HepG2 (cell line): ENCODE data around the gene FBXO28. TPM values are rescaled to one million over a fixed set of nuclear protein-coding genes. Genes with fewer than 3 reads are reported as not detected.

Experiments
- ATAC-seq: fragments of 200-7000 bp; cut with Tn5 transposase; 3 replicates; pipeline ENCODE4 v1.9.1; 2020; ENCODE audit warnings: mild to moderate bottlenecking, moderate library complexity
- BruUV-seq: library from RNA; stranded (reverse); fragments of 400-500 nt; replicated peaks from 2 replicates; lab custom pipeline; 2021; lab: Mats Ljungman, UMichigan
- CTCF ChIA-PET: fragments of 300-600 bp; formaldehyde crosslinking; extraction: SDS; loops from one replicate; lab custom pipeline; 2021; ENCODE audit warnings: low total read pairs, inconsistent platforms, low intra/inter-chr PET ratio; lab: Yijun Ruan, JAX
- POLR2A ChIA-PET: fragments of 350-600 bp; sonication (Branson Sonifier 250); formaldehyde crosslinking; loops from one replicate; lab custom pipeline; 2020; ENCODE audit warnings: antibody characterized with exemption, inconsistent platforms; lab: Yijun Ruan, JAX
- DNase-seq: peaks from one replicate; pipeline ENCODE4 v3.0.0-alpha.2; 2015; ENCODE audit warnings: low spot score
- FAIRE-seq: peaks from 3 replicates; lab custom pipeline; 2011; peaks lifted over from hg19 to GRCh38; lab: Jason Lieb, UNC
- H2AFZ ChIP-seq: one replicate; pipeline ENCODE4 v1.6.1; 2011; ENCODE audit warnings: low read length, inconsistent platforms
- H3K27ac ChIP-seq: fragments of 300-600 bp; 3 replicates; pipeline ENCODE4 v1.8.0; 2011; ENCODE audit warnings: mixed run types, mild to moderate bottlenecking, mixed read lengths, low read length, inconsistent platforms; ENCODE audit not compliant: insufficient read depth; ENCODE audit errors: extremely low read length
- H3K27me3 ChIP-seq, 2 experiments: fragments of 200-600 bp in 1 of 2; 2 replicates in 1 of 2; 3 replicates in 1 of 2; pipeline versions ENCODE4 v1.6.0 to v1.8.0; 2011; ENCODE audit warnings: low read length in 2 of 2, mild to moderate bottlenecking in 2 of 2, moderate library complexity in 2 of 2, inconsistent platforms in 1 of 2; ENCODE audit not compliant: insufficient read depth in 2 of 2, control insufficient read depth in 1 of 2
- H3K36me3 ChIP-seq, 2 experiments: fragments of 200-600 bp in 1 of 2; replicated peaks in 1 of 2; 2 replicates in 1 of 2; 3 replicates in 1 of 2; pipeline versions ENCODE4 v1.5.1 to v1.8.0; 2011; ENCODE audit warnings: low read length in 2 of 2, inconsistent platforms in 1 of 2; ENCODE audit not compliant: insufficient read depth in 2 of 2, control insufficient read depth in 1 of 2
- H3K4me1 ChIP-seq: 2 replicates; pipeline ENCODE4 v1.5.1; 2012; ENCODE audit warnings: low read length, inconsistent platforms; ENCODE audit not compliant: insufficient read depth
- H3K4me2 ChIP-seq: 2 replicates; pipeline ENCODE4 v1.6.0; 2011; ENCODE audit warnings: low read depth, low read length, inconsistent platforms
- H3K4me3 ChIP-seq, 3 experiments: fragments of 200-600 bp in 1 of 3; sonication (generic), shearing (Covaris generic) in 1 of 3; replicated peaks in 1 of 3; 2 replicates each; pipeline ENCODE4 v1.5.1; 2011 to 2016; ENCODE audit warnings: low read length in 3 of 3, inconsistent platforms in 2 of 3, low read depth in 2 of 3, mild to moderate bottlenecking in 2 of 3, control low read depth in 1 of 3, mixed read lengths in 1 of 3; ENCODE audit not compliant: insufficient read depth in 1 of 3
- H3K79me2 ChIP-seq: one replicate; pipeline ENCODE4 v1.6.1; 2011; ENCODE audit warnings: low read length, inconsistent platforms; ENCODE audit not compliant: insufficient read depth
- H3K9ac ChIP-seq: 2 replicates; pipeline ENCODE4 v1.6.0; 2011; ENCODE audit warnings: mild to moderate bottlenecking, low read depth, low read length, inconsistent platforms; ENCODE audit not compliant: insufficient read depth
- H3K9me3 ChIP-seq: 2 replicates; pipeline ENCODE4 v1.5.1; 2012; ENCODE audit warnings: mild to moderate bottlenecking, low read length
- H4K20me1 ChIP-seq: 2 replicates; pipeline ENCODE4 v1.6.0; 2011; ENCODE audit warnings: inconsistent platforms, mild to moderate bottlenecking, low read length, moderate library complexity; ENCODE audit not compliant: insufficient read depth
- NFE2 ChIP-seq: sonication (generic); formaldehyde crosslinking; IDR thresholded peaks from 2 replicates; pipeline ENCODE4 v1.4.0; 2020; ENCODE audit warnings: missing genetic modification reagents
- RFX3 ChIP-seq: IDR thresholded peaks from 2 replicates; pipeline ENCODE4 v1.6.1; 2016; ENCODE audit warnings: missing biosample characterization, missing genetic modification reagents
- STAG1 ChIP-seq: sonication (generic); formaldehyde crosslinking; IDR thresholded peaks from 2 replicates; pipeline ENCODE4 v1.4.0; 2020; ENCODE audit warnings: missing genetic modification reagents
- XBP1 ChIP-seq: sonication (generic); formaldehyde crosslinking; IDR thresholded peaks from 2 replicates; pipeline ENCODE4 v1.5.0; 2020; ENCODE audit warnings: missing genetic modification reagents
- ZNF12 ChIP-seq: sonication (generic); formaldehyde crosslinking; IDR thresholded peaks from 2 replicates; pipeline ENCODE4 v1.5.0; 2020; ENCODE audit warnings: missing genetic modification reagents
- ZNF766 ChIP-seq: sonication (generic); formaldehyde crosslinking; IDR thresholded peaks from 2 replicates; pipeline ENCODE4 v1.5.0; 2020; ENCODE audit warnings: missing genetic modification reagents, borderline replicate concordance
- WGBS: methylation state at CpG from one replicate; pipeline ENCODE4 v1.1.6; 2017; ENCODE audit warnings: low lambda C conversion rate; 5-methylcytosine and 5-hydroxymethylcytosine counted together
- in situ Hi-C: cut with HindIII; loops from 2 replicates; pipeline ENCODE4 v1.10.0; 2017; ENCODE audit warnings: low pct_unique_long_range_greater_than_20kb; ENCODE audit not compliant: extremely low pct_ligation_motif_present
- intact Hi-C: fragments of 100-400 bp; cut with micrococcal nuclease; formaldehyde crosslinking; loops from one replicate; pipeline ENCODE4 v1.10.0; 2022; ENCODE audit not compliant: unreplicated experiment
- polyA plus RNA-seq, 8 experiments: library from polyadenylated mRNA; depleted of rRNA in 3 of 8; stranded (reverse) in 7 of 8; unstranded in 1 of 8; fragments of >200 nt; fragmentation: Illumina TruSeq in 4 of 8; extraction: Trizol in 4 of 8; gene quantifications; 2 replicates each; pipeline versions ENCODE4 v1.2.1 to v1.2.3, GENCODE V29; 2011 to 2016; ENCODE audit warnings: low read depth in 4 of 8, missing spikeins in 1 of 8, mixed read lengths in 1 of 8; ENCODE audit not compliant: insufficient read depth in 1 of 8
- total RNA-seq, 5 experiments: library from RNA; depleted of rRNA; stranded (reverse); fragments of >200 nt; fragmentation: Illumina TruSeq; extraction: Trizol; gene quantifications; 2 replicates each; pipeline ENCODE4 v1.2.3, GENCODE V29; 2016; ENCODE audit warnings: low read depth in 1 of 5
- TF ChIP-seq, protein P1 (sequence below): sonication (generic); formaldehyde crosslinking; IDR thresholded peaks from 2 replicates; pipeline ENCODE4 v1.5.0; 2020; ENCODE audit warnings: mild to moderate bottlenecking, missing genetic modification reagents
- TF ChIP-seq, protein P2 (sequence below): sonication (generic); formaldehyde crosslinking; IDR thresholded peaks from 2 replicates; pipeline ENCODE4 v1.4.0; 2020; ENCODE audit warnings: low read depth, mild to moderate bottlenecking, missing genetic modification reagents
- TF ChIP-seq, protein P3 (sequence below): sonication (generic); formaldehyde crosslinking; IDR thresholded peaks from 2 replicates; pipeline ENCODE4 v1.4.0; 2020; ENCODE audit warnings: missing genetic modification reagents
- TF ChIP-seq, protein P4 (sequence below): sonication (generic); formaldehyde crosslinking; IDR thresholded peaks from 2 replicates; pipeline ENCODE4 v1.8.0; 2022; ENCODE audit warnings: missing genetic modification reagents, mild to moderate bottlenecking, moderate library complexity, borderline replicate concordance

FBXO28 gene
- total and polyA plus RNA-seq, 2 of the 13 experiments (the other 11 are each of a cell fraction or from before 2014, with no cell fraction given): 8.5 to 29.1 TPM

DNA sequence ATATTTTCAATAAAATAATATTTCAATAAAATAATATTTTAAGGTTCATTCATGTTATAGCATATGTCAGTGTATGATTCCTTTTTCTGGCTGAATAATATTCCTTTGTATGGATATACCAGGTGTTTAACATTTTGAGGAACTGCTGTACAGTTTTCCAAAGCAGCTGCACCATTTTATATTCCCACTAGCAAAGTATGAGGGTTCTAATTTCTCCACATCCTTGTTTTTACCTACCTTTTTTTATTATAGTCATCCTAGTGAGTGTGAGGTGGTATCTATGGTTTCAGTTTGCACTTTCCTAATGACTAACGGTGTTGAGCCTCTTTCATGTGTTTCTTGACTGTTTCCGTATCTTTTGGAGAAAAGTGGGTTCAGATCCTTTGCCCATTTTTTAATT lies 74.4 kb downstream of the FBXO28 start:
- CTCF ChIA-PET: no interaction called here
- no peaks in the 10 kb centered on the region for H3K9me3 ChIP-seq
- intact Hi-C loops: no loop called here

More for the DNA sequence above, 74.4 kb downstream of the FBXO28 start:
- H4K20me1 ChIP-seq: 0 out of 2 replicates have a peak, but pooled peaks cover 4% of the 10 kb centered on the region
- no peak for TF ChIP-seq XBP1
- TF ChIP-seq, protein P1, sequence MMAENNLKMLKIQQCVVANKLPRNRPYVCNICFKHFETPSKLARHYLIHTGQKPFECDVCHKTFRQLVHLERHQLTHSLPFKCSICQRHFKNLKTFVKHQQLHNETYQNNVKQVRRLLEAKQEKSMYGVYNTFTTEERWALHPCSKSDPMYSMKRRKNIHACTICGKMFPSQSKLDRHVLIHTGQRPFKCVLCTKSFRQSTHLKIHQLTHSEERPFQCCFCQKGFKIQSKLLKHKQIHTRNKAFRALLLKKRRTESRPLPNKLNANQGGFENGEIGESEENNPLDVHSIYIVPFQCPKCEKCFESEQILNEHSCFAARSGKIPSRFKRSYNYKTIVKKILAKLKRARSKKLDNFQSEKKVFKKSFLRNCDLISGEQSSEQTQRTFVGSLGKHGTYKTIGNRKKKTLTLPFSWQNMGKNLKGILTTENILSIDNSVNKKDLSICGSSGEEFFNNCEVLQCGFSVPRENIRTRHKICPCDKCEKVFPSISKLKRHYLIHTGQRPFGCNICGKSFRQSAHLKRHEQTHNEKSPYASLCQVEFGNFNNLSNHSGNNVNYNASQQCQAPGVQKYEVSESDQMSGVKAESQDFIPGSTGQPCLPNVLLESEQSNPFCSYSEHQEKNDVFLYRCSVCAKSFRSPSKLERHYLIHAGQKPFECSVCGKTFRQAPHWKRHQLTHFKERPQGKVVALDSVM (CRISPR knock-in tag): no peak
- TF ChIP-seq STAG1 (CRISPR knock-in tag): no peak
- no peak for TF ChIP-seq RFX3 (CRISPR knock-in tag)
- TF ChIP-seq, protein P2, sequence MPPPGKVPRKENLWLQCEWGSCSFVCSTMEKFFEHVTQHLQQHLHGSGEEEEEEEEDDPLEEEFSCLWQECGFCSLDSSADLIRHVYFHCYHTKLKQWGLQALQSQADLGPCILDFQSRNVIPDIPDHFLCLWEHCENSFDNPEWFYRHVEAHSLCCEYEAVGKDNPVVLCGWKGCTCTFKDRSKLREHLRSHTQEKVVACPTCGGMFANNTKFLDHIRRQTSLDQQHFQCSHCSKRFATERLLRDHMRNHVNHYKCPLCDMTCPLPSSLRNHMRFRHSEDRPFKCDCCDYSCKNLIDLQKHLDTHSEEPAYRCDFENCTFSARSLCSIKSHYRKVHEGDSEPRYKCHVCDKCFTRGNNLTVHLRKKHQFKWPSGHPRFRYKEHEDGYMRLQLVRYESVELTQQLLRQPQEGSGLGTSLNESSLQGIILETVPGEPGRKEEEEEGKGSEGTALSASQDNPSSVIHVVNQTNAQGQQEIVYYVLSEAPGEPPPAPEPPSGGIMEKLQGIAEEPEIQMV: no peak
- TF ChIP-seq, protein P3, sequence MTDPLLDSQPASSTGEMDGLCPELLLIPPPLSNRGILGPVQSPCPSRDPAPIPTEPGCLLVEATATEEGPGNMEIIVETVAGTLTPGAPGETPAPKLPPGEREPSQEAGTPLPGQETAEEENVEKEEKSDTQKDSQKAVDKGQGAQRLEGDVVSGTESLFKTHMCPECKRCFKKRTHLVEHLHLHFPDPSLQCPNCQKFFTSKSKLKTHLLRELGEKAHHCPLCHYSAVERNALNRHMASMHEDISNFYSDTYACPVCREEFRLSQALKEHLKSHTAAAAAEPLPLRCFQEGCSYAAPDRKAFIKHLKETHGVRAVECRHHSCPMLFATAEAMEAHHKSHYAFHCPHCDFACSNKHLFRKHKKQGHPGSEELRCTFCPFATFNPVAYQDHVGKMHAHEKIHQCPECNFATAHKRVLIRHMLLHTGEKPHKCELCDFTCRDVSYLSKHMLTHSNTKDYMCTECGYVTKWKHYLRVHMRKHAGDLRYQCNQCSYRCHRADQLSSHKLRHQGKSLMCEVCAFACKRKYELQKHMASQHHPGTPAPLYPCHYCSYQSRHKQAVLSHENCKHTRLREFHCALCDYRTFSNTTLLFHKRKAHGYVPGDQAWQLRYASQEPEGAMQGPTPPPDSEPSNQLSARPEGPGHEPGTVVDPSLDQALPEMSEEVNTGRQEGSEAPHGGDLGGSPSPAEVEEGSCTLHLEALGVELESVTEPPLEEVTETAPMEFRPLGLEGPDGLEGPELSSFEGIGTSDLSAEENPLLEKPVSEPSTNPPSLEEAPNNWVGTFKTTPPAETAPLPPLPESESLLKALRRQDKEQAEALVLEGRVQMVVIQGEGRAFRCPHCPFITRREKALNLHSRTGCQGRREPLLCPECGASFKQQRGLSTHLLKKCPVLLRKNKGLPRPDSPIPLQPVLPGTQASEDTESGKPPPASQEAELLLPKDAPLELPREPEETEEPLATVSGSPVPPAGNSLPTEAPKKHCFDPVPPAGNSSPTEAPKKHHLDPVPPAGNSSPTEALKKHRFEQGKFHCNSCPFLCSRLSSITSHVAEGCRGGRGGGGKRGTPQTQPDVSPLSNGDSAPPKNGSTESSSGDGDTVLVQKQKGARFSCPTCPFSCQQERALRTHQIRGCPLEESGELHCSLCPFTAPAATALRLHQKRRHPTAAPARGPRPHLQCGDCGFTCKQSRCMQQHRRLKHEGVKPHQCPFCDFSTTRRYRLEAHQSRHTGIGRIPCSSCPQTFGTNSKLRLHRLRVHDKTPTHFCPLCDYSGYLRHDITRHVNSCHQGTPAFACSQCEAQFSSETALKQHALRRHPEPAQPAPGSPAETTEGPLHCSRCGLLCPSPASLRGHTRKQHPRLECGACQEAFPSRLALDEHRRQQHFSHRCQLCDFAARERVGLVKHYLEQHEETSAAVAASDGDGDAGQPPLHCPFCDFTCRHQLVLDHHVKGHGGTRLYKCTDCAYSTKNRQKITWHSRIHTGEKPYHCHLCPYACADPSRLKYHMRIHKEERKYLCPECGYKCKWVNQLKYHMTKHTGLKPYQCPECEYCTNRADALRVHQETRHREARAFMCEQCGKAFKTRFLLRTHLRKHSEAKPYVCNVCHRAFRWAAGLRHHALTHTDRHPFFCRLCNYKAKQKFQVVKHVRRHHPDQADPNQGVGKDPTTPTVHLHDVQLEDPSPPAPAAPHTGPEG (CRISPR knock-in tag): no peak
- TF ChIP-seq, protein P4, sequence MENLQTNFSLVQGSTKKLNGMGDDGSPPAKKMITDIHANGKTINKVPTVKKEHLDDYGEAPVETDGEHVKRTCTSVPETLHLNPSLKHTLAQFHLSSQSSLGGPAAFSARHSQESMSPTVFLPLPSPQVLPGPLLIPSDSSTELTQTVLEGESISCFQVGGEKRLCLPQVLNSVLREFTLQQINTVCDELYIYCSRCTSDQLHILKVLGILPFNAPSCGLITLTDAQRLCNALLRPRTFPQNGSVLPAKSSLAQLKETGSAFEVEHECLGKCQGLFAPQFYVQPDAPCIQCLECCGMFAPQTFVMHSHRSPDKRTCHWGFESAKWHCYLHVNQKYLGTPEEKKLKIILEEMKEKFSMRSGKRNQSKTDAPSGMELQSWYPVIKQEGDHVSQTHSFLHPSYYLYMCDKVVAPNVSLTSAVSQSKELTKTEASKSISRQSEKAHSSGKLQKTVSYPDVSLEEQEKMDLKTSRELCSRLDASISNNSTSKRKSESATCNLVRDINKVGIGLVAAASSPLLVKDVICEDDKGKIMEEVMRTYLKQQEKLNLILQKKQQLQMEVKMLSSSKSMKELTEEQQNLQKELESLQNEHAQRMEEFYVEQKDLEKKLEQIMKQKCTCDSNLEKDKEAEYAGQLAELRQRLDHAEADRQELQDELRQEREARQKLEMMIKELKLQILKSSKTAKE (CRISPR knock-in tag): no peak
- no peak for TF ChIP-seq NFE2 (CRISPR knock-in tag)
- TF ChIP-seq ZNF12 (CRISPR knock-in tag): no peak
- TF ChIP-seq ZNF766 (CRISPR knock-in tag): no peak
- TF ChIP-seq, all 625 proteins: peak for 0
- BruUV-seq: no TSS peak
- no peak overlapping the region for H3K9ac ChIP-seq
- H3K79me2 ChIP-seq: peaks cover 9% of the 10 kb centered on the region
- H3K4me3 ChIP-seq: no peak overlapping the region
- H3K4me2 ChIP-seq: no peak overlapping the region
- peaks cover 0 to 8% of the 10 kb centered on the region in 2 experiments; a peak in 1 of 5 replicates for H3K36me3 ChIP-seq
- DNase-seq: no peak
- POLR2A ChIA-PET: no interaction called here
- no peak for ATAC-seq
- no peaks in the 10 kb centered on the region for H3K27me3 ChIP-seq
- no peak for FAIRE-seq
- H3K27ac ChIP-seq: no peak overlapping the region
- no peak overlapping the region for H2AFZ ChIP-seq
- in situ Hi-C loops: no loop called here
- WGBS: 98% methylated on average over 2 of the region's 2 CpGs
- peaks cover 22% of the 10 kb centered on the region for H3K4me1 ChIP-seq
